Measurements from ENCODE around the gene DNAJC16. TPM values are rescaled to one million over a fixed set of nuclear protein-coding genes. Genes with fewer than 3 reads are reported as not detected.

Gene DNAJC16
- total RNA-seq, 1 donor from 2014 or later, result 17.1 TPM

DNA sequence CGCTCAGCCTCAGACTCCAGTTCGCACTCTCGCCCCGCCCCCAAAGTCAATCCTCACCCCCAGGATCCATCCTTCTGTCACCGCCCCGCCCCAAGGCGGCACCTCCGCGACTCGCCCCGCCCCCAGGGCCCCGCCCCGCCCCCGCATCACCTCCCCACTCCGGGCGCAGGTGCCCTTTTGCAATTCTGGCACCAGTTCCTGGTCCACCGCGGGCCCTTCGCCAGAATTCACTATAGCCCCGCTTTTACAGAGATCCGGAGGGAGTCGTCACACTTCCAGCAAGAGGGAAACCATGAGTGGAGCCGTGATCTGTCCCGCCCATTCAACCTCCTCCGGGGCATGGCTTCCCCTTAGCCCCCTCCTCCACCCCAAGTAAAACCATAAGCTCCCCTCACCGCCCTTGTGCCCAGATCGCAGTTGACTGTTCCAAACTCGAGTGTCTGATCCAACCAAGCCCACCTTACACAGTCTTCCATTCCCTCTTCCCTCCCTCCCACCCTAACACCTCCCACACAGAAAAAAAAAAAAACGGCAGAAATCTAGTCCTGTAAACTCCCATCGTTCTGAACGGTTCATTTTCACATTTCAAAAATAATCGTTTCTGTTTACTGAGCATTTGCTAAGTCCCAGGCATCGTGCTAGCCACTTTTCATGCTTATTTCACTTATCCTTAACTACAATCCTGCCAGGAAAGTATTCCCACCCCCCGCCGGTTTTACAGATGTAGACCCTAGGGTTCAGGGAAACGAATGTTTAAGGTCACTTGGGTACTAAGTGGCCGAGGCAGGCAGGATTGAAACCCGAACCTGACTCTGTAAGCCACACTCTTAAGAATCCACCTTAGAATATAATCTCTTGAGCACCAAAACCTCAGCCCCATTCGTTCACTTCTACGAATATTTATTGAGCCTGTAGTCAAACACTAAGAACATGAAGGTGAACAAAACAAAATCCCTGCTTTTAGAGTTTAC lies 1.3 kb upstream of the DNAJC16 start:
- ATAC-seq, result peak; percentile 6
- DNase-seq, result no peak
- intact Hi-C loops (cut with micrococcal nuclease), result no loop called here

DNA sequence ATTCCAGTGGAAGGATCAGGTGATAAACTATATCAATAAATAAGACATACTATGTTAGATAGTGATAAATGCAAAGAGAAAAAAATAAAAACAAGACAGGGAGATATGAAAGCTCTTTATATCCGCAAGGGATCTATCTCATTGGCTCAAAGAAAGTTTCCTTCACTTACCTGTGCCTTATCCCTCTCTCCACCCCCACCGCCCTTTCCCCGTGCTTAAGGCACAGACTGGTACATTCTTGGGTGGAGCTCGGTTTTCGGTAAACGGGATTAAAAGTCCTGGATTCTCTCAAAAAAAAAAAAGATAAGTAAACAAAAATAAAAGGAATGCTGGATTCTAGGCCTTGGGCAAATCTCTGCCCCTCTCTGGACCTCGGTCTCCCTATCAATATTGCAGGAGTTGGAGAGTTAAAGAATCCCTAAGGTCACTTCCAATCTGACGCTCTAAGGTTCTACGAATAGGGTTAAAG lies 593 bp upstream of the DNAJC16 start:
- ATAC-seq (no peak), DNase-seq (no peak)
- intact Hi-C loops (cut with micrococcal nuclease), result no loop called here

DNA sequence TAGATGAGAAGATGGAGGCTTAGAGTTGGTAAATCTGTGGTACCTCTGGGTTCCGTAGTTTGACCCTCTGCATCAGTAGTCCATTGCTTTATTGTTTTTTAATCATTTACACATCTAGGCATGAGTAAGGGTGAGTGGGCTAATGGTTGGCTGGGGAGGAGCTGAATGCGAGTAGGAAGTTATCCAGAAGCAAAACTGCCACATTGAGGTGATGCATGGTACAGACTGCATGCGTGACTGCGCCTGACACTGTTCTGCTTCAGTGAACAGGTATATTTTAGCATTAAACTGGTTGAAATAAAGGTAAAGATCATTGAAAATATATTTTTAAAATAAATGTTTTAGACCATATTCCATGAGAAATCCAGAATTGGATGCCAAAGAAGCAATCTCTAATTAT lies 4.4 kb downstream of the DNAJC16 start:
- DNase-seq (no peak), ATAC-seq (no peak)
- intact Hi-C loops (cut with micrococcal nuclease), result no loop called here

DNA sequence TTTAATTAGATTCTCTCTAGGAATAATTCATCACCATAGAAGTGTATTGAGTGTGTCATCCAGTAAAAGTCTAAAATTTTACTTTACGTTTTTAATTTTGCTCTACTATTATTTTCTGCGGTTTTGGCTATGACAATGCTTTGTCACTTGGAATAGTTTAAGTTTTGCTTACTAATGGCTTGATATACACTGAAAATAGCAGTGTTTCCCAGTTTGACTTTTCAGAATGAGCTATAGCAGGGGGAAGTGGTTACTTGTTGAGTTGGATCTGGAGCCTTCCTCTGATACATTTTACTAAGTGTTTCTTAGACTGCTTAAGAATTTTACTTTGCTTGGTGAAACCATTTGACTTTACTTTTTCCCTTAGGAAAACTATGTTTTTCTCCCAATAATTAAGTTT lies 5.0 kb downstream of the DNAJC16 start:
- intact Hi-C loops (cut with micrococcal nuclease), result no loop called here
- DNase-seq (no peak), ATAC-seq (no peak)

DNA sequence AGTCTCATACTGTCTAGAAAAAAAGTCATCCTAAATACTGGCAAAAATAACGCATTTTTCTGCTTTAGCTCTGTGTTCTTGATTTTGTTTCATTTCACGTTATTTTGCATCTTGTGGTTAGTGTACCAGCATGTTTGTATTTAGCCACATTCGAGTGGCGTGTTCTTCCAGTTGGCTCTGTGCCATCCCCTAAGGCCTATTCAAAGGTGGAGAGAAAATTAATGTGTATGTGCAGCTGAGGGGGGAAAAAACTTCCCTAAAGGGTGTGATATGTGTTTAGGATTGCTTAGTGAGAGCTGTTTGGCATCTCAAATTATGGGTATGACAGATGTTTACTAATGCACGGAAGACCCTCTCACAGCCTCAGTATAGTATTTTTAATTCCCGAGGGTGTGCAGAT lies 12.1 kb downstream of the DNAJC16 start:
- no peak for DNase-seq
- no peak for ATAC-seq
- intact Hi-C loops (cut with micrococcal nuclease), result no loop called here

DNA sequence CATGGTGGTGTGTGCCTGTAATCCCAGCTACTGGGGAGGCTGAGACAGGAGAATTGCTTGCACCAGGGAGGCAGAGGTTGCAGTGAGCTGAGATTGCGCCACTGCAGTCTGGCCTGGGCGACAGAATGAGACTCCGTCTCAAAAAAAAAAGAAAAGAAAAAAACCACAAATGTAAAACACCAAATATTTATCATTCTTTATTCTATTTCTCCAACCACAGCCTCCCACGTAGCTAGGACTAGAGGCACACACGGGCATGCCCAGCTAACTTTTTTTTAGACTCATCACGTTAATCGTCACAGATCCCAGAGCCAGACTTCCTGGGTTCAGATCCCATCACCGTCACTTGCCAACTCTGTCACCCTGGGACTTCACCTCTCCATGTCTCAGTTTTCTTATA lies 13.5 kb downstream of the DNAJC16 start:
- no peak for DNase-seq
- no peak for ATAC-seq
- intact Hi-C loops (cut with micrococcal nuclease), result no loop called here

DNA sequence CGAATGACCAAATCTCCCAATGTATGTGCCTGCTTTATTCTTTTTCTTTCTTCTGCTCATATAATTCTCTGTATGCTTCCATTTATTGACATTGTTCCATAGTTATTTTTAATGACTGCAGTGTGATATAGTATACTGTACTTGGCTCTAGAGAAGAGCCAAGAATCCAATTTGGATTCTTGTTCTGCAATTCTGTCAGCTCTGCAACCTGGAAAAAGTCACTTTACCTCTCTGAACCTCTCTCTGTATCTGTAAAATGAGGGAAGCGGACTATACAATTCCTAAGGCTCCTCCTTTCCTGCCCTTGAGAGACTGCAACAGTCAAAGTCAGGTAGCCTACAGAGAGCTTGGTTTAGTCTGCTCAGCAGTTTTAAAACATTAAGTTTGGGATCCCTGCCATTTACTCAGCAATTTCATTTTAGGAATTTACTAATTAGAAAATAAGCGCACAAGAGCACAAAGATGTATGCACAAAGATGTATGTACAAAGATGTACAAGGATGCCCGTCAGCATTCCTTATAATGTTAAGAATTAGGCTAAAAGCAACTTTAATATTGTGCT lies 14.7 kb downstream of the DNAJC16 start:
- intact Hi-C loops (cut with micrococcal nuclease), result no loop called here
- no peak for ATAC-seq
- DNase-seq, result no peak

DNA sequence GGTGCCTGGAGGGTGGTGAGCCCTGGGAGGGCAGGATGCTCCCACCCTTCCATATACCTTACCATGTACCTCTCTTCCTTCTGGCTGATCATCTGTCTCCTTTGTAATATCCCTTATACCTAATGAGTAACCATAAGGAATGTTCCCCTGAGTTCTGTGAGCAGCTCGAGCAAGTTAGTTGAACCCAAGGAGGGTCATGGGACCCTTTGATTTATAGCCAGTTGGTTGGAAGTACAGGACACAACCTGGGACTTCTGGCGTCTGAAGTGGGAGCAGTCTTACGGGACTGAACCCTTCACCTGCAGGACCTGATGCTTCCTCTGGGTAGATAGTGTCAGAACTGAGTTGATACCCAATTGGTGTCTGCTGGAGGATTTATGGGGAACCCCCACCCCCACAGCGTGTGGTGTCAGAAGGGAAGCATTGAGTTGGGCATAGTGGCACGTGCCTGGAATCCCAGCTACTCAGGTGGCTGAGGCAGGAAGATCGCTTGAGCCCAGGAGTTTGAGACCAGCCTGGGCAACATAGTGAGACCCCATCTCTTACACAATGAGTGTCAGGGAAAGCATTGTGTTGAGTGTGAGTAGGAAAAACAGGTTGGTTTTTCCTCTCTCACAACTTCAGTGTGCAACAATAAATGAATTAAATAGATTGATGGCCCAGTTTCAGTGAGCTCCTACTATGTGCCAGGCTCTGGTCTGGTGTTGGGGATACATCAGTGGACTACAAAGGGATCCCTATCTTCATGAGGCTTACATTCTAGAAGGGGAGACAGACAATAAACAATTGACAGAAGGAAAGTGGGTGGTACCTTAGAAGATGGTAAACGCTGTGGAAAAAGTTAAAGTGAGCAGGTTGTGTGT lies 16.0 kb downstream of the DNAJC16 start:
- intact Hi-C loops (cut with micrococcal nuclease), result no loop called here
- ATAC-seq (no peak), DNase-seq (no peak)

DNA sequence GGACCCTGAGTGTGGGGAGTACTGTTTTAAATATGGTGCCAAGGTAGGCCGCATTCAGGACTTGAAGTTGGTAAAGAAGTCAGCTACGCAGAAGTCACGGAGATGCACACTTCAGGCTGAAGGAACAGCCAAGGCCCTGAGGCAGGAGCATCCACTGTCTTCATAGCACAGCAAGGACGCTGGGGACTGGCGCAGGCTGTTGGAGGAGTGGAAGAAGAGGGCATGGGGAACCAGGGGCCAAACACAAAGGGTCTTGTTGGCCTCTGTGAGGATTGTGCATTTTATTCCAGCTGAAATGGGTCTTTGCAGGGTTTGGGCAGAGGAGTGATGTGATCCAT lies 16.6 kb downstream of the DNAJC16 start:
- intact Hi-C loops (cut with micrococcal nuclease), result no loop called here
- no peak for ATAC-seq
- no peak for DNase-seq

DNA sequence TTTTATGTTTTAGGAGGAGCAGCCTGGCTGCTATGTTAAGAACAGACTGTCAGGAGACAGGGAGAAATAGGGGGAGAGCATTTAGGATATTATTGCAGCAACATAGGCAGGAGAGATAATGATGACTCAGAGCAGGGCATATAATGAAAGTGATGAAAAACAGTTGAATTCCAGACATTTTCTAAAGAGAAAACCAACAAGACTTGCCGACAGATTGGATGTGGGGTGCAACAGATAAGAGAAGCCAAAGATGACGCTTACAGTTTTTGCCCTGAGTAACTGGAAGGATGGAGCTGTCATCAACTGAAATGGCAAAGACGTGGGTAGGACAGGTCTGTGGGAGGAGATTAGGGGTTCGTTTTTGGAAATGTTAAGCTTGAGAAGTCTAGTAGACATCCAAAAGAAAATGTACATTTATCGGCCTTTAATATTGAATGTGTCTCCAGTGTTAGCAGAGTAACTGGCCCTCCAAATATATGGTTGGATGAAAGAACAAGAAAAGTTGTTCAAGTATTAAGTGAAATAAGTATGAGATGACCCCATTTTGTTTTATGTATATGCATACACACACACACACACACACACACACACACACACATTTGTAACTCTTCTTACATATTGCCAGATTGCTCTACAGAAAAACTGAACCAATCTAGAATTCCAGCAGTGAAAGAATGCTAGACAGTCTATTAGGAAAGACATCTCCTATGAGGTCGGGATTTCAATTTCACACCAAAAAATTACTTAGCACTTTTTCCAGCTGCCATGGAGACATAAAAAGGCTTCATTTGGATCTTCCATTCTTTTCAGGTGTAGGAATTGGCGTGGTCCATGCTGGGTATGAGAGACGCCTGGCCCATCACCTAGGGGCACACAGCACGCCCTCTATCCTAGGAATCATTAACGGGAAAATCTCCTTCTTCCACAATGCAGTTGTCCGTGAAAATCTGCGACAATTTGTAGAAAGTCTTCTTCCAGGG lies 17.2 kb downstream of the DNAJC16 start:
- intact Hi-C loops (cut with micrococcal nuclease), result no loop called here
- no peak for ATAC-seq
- no peak for DNase-seq

DNA sequence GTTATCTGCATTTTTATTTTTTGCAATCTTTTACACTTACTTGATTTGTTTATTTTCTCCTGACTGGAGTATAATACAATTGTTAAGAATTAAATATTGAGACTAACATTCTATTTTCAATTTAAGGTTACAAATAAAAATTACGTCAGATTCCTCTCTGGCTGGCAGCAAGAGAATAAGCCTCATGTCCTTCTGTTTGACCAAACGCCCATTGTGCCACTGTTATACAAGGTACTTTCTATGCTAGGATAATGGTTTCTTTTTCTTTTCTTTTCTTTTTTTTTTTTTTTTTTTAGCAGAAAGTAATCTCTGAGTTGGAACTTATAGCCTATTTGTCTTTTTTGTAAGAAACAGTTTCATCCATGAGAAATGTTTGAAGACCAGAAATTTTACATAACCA lies 20.0 kb downstream of the DNAJC16 start:
- intact Hi-C loops (cut with micrococcal nuclease), result no loop called here
- ATAC-seq, result no peak

DNA sequence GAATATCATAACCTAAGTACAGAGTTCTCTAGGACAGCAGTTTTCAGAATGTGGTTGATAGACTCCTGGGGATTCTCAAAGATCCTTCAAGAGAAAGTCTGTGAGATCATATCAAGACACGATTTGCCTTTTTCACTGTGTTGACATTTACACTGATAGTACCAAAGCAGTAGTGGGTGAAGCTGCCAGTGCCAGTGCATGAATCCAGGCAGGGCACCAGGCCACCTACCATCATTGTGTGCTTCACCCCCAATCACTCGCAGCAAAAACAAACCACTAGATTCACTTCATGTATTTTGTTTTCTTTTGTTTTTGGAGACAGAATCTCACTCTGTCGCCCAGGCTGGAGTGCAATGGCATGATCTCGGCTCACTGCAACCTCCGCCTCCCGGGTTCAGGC lies 23.9 kb downstream of the DNAJC16 start:
- DNase-seq (no peak), ATAC-seq (no peak)
- intact Hi-C loops (cut with micrococcal nuclease), result no loop called here

More for the DNA sequence above, 20.0 kb downstream of the DNAJC16 start:
- no peak for DNase-seq

DNA sequence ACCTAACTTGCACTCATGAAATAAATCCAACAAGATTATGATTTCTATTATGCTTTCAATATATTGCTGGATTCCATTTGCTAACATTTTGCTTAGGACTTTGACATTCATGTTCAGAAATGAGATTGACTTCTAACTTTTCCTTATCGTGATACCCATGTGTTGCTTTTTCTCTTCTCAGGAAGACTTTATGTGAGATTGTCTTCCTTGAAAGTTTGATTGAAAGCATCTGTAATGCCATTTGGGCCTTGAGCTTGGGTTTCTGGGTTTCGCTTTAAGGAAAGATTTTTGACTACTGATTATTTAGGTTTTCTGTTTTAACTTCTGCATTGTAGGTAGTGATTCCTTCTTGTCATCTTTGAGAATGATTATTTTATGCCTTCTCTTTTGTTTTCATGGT lies 30.4 kb downstream of the DNAJC16 start:
- DNase-seq (no peak), ATAC-seq (no peak)
- intact Hi-C loops (cut with micrococcal nuclease), result no loop called here

DNA sequence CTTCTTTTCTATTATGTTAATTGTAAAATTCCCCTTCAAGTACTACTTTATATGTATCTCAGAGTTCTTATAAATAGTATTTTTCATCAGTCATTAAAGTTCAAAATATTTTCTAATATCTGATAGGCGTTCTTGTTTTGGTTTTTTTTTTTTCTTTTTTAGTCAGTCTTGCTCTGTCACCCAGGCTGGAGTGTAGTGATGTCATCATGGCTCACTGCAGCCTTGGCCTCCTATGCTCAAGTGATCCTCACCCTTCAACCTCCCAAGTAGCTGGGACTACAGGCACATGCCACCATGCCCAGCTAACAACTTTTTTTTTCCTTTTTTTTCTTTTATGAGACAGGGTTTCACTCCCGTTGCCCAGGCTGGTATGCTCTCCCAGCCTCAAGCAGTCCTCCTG lies 30.9 kb downstream of the DNAJC16 start:
- DNase-seq, result no peak
- ATAC-seq, result no peak
- intact Hi-C loops (cut with micrococcal nuclease), result no loop called here

DNA sequence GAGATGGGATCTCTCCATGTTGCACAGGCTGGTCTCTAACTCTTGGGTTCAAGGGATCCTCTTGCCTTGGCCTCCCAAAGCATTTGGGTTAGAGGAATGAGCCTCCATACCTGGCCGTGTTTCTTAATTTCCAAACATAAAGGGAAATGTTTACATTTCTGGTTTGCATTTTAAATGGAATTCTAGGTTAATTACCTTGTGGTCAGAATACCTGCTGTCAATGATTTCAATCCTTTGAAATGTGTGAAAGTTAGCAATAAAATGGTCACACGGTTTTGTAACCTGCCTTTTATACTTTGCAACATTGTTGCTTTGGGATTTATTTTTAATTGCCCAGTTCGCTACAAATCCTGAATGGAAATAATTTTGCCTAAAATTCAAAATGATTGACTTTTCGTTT lies 31.9 kb downstream of the DNAJC16 start:
- ATAC-seq (no peak), DNase-seq (no peak)
- intact Hi-C loops (cut with micrococcal nuclease), result no loop called here

DNA sequence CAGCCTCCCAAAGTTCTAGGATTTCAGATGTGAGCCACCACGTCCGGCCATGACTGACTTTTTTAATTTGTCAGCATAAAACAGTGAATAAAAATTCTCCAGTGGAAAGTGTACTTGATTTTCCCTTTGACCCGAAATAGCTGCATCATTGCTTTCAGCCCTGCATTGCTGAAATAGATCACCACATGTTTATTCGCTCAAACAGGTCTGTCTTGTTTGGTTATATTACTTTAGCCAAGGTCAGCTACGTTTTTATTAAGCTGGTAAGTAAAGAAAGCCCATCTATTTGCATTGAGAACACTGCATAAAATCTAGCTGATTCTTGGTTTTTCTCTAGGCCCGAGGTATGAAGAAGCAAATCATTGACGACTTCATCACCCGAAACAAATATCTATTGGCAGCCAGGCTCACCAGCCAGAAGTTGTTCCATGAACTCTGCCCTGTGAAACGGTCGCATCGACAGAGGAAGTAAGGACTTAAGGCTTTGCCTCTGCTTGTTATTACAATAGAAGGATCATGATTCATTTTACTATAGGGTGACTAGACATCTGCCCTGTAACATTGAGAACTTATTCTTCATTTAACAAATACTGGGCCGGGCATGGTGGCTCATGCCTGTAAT lies 32.7 kb downstream of the DNAJC16 start:
- ATAC-seq, result no peak

DNA sequence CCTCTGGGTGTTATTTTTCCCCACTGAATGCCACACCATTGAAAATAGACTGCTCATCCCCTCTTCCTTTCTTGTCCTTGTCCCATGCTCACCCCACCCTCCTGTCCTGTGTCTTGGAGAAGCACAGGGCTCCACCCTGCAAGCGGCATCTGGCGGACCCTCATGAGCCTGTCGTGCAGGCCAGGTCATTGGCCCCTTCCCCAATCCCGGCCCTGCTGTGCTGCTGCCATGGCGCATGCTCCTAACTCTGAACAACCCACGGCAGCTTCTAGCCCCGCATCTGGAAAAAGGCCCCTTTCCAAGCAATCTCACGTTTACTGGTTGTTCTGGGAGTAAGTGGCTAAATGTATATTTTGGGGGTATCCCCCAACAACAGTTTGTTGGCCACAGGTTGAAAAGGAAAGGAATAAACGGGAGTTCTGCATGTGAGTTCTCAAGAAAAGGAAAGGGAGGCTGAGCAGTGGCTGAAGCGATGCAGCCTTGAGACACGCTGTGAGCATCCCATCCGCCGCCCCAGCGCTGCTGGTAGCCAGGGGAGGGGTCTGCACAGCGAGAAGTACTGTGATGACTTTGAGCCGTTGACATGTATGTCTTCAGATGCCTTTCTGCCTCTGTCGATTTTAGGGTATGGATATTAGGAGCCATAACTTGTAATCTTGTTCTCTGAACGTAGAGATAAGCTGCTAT lies 41.9 kb downstream of the DNAJC16 start:
- intact Hi-C loops (cut with micrococcal nuclease), result no loop called here
- ATAC-seq, result no peak
- no peak for DNase-seq

More for the DNA sequence above, 32.7 kb downstream of the DNAJC16 start:
- no peak for DNase-seq
- intact Hi-C loops (cut with micrococcal nuclease), result no loop called here

DNA sequence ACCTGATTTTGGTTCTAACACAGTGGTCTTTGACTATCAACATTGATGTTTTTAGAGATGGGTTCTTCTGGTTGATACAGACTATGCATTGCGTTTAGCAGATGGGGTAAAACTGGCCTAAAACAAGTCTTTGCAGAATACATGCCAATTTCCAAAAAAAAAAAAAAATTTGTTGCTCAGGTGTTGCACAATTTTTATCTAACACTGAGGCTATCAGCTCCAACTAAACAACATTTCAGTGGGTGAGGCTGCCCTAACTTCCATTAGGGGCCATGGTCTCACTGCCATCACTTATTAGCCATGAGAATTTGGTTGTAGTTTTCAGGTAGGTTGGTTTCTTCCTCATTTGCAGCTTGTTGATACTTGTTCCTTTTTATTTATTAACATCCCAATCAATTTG lies 44.2 kb downstream of the DNAJC16 start:
- DNase-seq (no peak), ATAC-seq (no peak)
- intact Hi-C loops (cut with micrococcal nuclease), result no loop called here
